ENCODE measurements around the gene CDHR1.

GRCh38 chr10:84254552-84255478 lies 60.5 kb downstream of the CDHR1 start:
- TF ChIP-seq ELF4 (CRISPR knock-in tag; IDR thresholded peaks at IDR 0.05; ENCODE audit: low read depth) (no peak), ZNF423 (CRISPR knock-in tag; IDR thresholded peaks at IDR 0.05) (no peak), NFE2L1 (CRISPR knock-in tag; IDR thresholded peaks at IDR 0.05) (no peak), SP1 (CRISPR knock-in tag; conservative IDR thresholded peaks at IDR 0.05) (no peak), ZNF317 (CRISPR knock-in tag; IDR thresholded peaks at IDR 0.05; ENCODE audit: borderline replicate concordance, low read depth) (no peak), CTCF (IDR thresholded peaks at IDR 0.05) (no peak), ESRRA (CRISPR knock-in tag; IDR thresholded peaks at IDR 0.05; ENCODE audit: borderline replicate concordance) (no peak), ATF1 (CRISPR knock-in tag; IDR thresholded peaks at IDR 0.05) (no peak), ETV6 (CRISPR knock-in tag; IDR thresholded peaks at IDR 0.05) (no peak), SMAD4 (CRISPR knock-in tag; IDR thresholded peaks at IDR 0.05) (no peak), CREB1 (CRISPR knock-in tag; IDR thresholded peaks at IDR 0.05) (no peak)

Data from WTC11 (cell line).